ENCODE results near the gene VSIG2.

Gene VSIG2

GRCh38 chr11:124718801-124719200 is 33.3 kb downstream of the VSIG2 start:
- DNase-seq = no peak

DNA sequence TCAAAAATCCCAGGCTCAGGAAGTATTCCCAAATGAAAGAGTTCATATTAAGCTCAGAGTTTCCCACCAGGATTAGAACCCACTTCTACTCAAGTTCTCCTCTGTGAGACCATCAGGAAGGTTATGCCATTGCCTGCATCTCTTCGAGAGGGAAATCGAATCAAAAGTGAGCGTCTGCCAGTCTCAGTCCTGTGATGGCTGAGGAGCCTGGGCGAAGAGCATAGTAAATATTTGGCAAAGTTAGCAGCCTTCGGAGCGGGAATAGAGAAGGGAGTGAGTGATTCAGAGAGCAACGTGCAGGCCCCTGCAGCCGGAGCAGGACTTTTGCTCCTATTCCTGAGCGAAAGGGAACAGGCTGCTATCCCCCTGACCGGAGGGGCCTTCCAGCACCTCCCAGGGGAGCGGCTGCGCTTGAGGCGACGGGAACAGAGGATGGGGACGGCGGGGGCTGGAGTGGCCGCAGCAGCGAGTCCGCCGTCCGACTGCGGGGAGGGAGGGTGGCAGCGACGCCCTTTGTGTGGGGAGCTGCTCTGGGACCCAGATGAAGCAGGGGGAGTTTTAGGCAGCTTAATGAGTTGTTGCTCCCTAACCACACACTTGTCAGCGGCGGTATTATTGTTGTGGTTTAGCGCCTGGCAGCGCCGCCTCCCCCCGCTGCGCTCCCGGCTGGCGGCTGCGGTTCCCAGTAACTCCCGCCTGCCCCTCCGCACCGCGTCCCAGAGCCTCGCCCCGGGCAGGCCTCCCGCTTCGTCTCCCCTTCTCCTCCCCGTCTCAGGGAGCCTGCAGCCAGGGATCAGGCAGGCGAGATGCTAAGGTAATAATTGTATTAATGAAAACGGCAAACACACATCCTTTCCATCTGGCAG is 34.0 kb downstream of the VSIG2 start:
- DNase-seq = peak in 4 of 6 experiments; percentile 4 to 27 (median 13)

DNA sequence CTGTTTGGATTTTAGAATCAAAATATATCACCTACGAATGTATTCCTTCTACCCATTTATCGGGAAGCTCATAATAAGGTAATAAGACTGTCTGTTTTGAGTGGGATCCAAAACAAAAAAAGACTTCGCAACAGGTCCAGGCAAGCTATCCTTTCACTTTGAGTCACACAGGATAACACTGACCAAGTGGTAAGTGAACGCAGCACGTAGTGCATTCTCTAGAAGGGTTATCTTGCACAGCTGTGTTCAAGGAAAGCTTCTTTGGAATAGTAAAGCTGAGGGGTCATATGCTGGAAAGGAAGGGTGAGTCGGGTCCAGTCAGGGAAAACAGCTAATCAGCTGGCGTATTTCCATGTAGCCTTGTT is 34.7 kb downstream of the VSIG2 start:
- peak in 1 of 6 experiments; percentile 27 for DNase-seq

DNA sequence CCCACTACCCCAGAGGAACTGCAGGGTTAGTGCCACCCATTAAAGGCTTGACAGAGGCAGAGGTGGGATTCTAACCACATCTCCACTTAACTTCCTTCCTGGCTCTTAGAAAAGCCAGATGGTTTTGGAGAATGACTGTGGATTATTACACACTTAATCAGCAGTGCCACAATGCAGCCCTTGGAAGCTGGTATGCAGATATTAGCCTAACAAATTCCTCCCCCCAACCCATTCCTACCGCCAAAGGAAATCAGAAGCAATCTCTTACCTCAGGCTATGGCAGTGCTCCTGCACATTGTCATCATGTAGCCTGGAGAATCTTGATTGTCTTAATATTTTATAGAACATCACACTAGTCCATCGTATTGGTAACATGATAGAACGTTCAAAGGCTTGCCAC is 35.5 kb downstream of the VSIG2 start:
- DNase-seq = no peak

GRCh38 chr11:124712392-124712791 is 39.7 kb downstream of the VSIG2 start:
- DNase-seq = no peak

GRCh38 chr11:124707829-124708228 is 44.2 kb downstream of the VSIG2 start:
- no peak for DNase-seq

- no peak for DNase-seq
These were observed 52.0 kb downstream of the VSIG2 start for GRCh38 chr11:124700028-124700427.

DNA sequence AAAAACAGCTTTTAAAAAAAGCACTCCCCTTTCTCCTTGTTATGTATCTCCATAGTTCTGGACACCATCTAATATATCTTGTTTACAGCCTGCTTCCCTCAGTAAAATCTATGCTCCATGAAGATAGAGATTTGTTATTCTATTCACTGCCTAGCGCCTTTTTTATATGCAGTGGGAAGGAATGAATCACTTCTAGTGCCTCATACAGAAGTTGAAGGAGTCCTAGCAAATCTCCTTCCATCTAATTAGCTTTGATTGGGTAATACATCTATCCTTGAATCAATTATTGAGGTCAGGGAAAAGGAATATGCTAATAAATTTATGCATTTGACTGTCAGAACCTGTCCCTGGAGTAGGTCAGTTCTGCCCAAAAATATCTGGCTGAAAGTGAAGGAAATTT is 52.5 kb downstream of the VSIG2 start:
- no peak for DNase-seq

All from stimulated activated naive CD4-positive, alpha-beta T cell (primary cell).